GM18507 (cell line): Measurements from ENCODE around the gene COL24A1.
"Not testable (repeated sequence)": the region's sequence is repeated elsewhere in the genome, so short reads cannot be mapped to it uniquely, and the experiment has no call there.

Source experiments
- DNase-seq: peaks from one replicate; pipeline ENCODE4 v3.0.0; 2011; ENCODE audit warnings: low read depth; ENCODE audit not compliant: insufficient read length; ENCODE audit errors: extremely low spot score
- FAIRE-seq: peaks from 2 replicates; lab custom pipeline; 2011; peaks lifted over from hg19 to GRCh38; lab: Jason Lieb, UNC

The COL24A1 gene

DNA sequence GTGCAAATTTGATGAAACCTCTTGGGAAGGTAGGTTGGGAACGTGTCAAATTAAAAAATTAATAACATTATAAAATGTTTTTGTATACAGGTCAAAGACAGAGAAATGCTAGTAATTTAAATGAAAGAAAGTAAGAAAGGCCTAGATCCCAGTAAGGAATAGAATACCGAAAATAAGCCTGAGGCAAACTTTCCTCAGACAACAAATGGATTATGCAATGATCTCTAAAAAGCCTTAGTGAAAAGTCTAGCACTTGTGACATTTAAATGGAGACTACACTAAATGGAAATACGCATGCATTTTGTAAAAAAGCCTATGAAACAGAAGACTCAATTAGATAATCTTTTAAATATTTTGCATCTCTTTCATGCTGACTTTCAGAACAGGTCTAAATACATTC is 309.9 kb downstream of the COL24A1 start:
- DNase-seq, result no peak
- no peak for FAIRE-seq

DNA sequence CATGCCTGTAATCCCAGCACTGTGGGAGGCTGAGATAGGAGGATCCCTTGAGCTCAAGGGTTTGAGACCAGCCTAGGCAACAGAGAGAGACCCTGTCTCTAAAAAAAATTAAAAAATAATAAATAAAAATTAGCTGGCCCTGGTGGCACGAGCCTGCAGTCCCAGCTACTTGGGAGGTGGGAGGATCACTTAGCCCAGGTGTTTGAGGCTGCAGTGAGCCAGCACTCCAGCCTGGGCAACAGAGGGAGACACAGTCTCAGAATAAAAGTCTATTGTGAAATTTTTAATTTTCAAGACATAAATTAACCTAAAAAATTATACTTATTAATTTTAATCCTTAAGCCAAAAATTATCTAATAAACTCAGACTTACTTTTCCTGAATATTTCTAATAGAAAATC is 317.1 kb downstream of the COL24A1 start:
- FAIRE-seq, result no peak
- DNase-seq, result no peak

DNA sequence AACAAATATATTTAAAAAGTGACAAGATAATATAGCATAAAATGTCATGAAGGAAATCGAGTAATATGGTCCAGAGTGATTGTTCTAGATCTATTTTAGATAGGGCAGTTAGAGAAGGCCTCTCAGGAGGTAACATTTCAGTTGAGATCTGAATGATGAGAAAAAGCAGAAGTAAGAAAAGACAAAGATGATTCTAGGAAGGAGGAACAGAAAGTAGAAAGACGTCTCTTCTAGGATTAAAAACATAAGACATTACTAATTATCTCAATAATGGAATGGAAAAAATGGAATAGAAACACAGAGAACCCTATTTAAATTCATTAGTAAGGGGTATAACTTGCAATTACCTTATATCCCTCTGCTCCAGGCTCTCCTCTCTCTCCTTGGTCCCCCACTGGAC is 318.3 kb downstream of the COL24A1 start:
- FAIRE-seq (no peak), DNase-seq (no peak)

DNA sequence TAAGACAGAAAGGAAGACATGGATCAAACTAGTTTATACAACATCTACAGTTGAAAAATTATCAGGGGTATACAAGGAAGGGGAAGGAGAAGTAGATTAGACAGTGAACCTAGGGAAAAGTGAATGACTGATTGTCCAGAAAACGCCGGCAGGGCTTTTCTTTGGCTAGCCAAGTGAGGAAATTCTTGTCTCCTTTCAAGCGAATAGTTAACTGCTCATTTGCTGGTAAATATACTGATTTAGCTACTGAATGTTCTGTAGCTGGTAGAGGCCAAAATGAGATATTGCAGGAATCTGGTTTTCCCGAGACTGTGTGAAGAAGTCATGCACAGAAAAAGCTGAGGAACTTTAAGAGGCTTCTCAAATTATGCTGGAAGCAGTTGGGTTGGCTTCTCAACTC is 319.8 kb downstream of the COL24A1 start:
- DNase-seq, result no peak
- no peak for FAIRE-seq

DNA sequence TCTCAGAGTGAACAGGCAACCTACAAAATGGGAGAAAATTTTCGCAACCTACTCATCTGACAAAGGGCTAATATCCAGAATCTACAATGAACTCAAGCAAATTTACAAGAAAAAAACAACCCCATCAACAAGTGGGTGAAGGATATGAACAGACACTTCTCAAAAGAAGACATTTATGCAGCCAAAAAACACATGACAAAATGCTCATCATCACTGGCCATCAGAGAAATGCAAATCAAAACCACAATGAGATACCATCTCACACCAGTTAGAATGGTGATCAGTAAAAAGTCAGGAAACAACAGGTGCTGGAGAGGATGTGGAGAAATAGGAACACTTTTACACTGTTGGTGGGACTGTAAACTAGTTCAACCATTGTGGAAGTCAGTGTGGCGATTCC is 323.4 kb downstream of the COL24A1 start:
- not testable (repeated sequence) for DNase-seq, FAIRE-seq

DNA sequence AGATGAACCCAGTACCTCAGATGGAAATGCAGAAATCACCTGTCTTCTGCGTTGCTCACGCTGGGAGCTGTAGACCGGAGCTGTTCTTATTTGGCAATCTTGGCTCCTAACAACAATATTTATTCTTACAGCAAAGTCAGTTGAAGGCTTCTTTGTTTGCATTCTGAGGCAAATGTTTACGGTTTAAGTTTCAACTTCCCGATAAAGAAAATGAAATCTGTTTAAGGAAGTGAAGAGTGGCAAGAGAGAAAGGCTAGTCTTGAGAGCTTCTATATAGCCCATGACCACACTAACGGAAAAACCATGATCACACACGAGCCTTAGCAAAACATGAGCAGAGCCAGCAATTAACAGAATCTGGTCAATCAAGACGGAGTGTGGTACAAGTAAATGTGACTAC is 325.7 kb downstream of the COL24A1 start:
- DNase-seq, result no peak
- FAIRE-seq, result no peak

DNA sequence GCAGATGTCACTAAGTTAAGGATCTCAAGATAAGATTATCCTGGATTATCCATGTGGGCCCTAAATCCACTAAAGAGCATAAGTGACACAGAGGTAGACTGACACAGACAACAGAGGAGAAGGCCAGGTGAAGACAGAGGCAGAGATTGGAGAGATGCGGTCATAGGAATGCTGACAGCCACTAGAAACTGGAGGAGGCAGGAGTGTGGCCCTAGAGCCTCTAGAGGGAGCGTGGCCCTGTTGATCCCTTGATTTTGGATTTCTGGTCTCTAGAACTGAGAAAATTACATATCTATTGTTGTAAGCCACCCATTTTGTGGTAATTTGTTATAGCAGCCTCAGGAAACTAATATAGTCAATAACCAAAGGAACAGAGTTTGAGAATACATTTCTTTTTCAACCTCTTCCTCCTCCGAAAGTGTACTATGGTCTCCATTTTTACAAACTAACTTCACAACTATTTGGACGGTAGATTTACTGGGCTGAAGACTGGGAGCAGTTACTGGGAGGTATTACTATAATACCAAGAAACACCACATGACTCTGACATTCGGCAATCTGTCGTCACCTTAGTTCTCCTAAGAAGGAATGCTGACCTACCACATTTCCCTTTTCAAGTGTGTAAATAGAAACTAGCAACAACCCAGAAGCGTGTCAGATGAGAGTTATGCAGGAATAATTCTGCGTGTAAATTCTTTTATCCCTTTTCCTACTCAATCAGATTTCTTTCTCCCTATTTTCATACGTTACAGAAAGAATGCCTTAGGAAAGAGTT is 332.3 kb downstream of the COL24A1 start:
- FAIRE-seq, result no peak
- no peak for DNase-seq

DNA sequence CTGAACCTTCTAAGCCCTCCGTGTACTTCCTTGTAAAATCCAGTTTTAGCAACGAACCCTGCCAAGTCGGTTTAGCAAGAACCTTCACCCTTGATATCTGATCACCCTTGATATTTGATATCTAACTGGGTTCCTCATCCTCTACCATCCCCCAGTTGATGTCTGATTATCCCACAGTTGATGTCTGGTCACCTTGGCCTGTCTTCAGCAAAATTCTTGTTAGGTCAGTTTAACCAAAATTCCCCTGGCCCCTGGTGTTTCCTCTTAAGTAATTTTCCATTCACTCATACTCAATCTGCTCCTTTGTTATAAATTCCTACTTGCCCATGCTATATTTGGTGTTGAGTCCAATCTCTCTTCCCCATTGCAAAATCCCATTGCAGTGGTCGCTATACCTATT is 333.9 kb downstream of the COL24A1 start:
- DNase-seq (no peak), FAIRE-seq (no peak)

DNA sequence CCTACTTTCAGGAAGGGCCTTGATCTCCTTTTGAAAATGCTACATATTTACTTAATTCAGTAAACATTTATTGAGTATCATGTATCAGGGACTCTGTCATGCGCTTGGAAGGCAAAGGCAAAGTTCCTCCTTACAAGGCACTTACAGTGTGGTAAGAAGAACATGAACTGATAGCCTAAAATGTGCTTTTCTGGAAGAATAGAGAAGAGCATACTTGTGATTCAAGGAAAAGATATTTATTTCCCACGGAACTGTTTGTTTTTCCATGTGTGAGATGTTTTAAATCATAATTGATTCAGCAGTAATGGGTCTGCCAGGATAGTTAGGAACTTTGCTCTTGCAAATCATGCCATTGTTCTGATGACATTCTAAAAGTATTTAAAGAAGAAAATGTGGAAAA is 338.2 kb downstream of the COL24A1 start:
- DNase-seq (no peak), FAIRE-seq (no peak)

DNA sequence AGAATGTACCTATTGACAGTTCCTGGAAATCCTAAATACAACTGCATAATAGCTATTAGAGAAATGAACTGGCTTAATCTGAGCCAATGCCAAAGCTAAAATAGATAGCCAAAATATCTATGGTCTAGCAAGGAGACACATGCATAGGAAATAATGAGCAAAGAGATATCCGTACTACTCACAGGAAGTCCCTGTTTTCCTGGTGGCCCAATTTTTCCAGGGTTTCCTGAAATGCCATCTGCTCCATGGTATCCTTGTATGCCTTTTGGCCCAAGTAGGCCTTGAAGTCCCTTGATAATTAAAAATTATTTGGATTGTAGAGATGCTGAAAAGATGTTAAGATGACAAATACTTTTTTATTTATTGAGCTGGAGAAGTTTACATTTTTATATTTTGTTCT is 340.0 kb downstream of the COL24A1 start:
- no peak for DNase-seq
- no peak for FAIRE-seq

DNA sequence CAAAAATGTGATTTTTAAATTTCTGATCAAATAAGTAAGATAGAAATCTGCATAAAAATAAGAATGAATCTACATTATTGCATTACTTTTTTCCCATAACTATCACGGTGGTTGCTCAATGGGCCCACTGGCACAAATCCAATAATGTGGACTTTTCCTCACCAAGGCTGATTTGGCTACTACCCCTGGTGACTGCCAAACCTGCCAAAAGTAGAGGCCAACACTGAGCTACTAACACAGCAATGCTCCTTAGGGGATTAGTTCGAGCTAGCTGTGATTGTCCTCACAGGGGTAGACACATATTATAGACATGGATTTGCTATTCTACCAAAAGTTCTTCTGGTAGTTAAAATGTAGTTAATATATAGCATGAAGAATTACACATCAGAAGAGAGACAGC is 340.7 kb downstream of the COL24A1 start:
- FAIRE-seq, result no peak
- DNase-seq, result no peak

DNA sequence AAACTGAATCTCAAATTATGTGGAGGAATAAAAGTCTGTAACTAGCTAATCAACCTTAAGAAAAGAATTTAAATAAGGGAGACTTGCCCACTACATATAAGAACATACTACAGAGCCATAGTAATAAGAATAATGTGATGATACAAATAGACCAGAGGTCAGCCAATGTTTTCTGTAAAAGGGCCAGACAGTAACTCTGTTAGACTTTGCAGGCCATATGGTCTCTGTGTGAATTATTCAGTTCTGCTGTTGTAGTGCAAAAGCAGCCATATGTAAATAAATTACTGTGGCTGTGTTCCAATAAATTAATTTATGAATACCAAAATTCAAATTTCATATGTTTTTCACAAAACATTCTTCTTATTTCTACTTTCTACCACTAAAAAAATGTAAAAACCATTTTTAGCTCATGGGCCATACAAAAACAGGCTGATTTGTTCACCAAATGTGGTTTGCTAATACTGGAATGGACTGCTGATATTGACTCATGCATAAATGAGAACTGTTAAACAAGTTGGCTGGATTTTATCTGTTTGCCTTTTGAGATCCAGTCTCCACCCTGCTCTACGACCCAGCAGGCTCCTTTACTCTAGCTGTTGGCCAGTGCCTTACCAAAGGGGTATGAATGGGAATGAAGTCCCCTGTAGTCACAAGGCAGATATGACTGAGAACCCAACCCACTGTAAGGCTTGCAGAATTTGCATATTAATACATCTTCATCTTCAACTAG is 350.2 kb downstream of the COL24A1 start:
- DNase-seq (no peak), FAIRE-seq (no peak)

DNA sequence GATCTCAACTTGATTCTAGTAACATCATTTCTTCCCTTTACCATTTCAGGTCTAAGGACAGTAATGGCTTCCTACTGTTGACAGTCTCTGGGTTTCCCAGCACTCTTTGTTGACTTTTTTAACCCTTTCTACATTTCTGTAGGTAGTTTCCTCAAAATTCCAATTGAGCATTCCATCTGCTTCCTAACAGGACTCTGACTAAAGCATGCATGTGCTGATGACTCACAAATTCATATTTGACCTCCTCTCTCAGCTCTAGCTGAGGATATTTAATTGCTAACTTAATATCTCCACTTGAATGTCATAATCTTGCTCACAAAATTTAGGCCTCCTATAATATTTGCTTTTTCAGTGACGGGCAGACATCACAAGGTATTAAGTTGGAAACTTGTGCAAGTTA is 355.1 kb downstream of the COL24A1 start:
- no peak for FAIRE-seq
- no peak for DNase-seq

DNA sequence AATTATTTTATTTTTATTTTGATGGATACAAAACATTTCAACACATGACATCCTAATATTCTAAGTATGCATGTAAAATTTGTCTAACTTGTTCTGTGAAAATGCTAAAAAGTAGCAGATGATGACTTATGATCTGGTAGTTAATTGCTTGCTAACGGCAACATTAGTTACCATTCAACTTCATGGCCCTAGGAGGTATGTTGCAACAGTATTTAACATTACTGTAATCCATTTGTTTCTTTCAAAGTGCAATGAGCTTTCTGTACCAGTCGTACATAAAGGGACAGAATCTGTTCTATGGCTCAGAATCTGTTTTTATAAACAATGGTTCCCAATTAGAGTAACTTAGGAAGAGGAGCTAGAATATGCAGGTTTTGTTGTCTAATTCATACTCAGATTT is 356.8 kb downstream of the COL24A1 start:
- DNase-seq (no peak), FAIRE-seq (no peak)

DNA sequence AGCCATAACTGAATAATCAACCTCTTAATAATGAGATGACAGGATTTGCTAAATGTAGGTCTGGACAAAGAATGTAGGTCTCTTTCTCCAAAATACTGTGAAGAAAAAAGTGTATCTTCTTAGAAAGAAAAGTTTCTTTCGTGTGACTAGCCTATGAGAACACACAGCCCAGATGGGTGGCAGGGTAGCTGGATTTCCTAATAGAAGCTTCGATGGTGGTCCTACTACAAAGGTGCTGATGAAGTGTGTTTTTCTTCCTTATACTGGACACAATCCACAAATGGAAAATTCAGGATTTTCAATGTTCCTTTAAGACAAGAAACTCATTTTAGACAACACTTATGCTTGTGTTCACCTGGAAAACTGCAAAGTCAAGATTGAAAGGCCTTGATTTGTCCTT is 358.2 kb downstream of the COL24A1 start:
- FAIRE-seq, result no peak
- DNase-seq, result no peak

DNA sequence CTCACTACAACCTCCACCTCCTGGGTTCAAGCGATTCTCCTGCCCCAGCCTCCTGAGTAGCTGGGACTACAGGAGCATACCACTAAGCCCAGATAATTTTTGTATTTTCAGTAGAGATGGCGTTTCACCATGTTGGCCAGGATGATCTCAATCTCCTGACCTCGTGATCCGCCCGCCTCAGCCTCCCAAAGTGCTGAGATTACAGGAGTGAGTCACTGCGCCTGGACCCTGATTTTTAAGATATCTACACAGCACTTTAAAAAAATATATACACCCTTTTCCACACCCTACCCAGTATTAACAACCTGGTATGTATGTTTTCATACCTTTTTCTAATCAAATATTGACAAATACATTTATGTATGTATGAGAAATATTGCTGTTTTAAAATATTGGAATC is 379.6 kb downstream of the COL24A1 start:
- DNase-seq, FAIRE-seq: not testable (repeated sequence)

DNA sequence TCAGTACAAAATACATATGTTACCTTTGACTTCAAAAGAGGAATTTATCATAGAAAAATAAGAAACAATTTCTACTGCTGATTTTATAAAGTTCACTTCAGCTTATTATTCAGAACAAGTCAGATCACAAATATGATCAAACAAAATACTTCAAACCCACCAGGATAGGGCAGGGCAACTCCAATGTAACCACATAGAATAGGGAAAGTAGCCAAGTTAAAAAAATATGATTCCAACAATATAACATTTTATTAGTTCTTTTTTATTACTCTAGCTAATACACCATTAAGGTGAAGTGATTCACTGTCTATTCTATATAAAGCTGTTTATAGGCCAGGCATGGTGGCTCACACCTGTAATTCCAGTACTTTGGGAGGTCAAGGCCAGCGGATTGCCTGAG is 393.8 kb downstream of the COL24A1 start:
- no peak for DNase-seq
- no peak for FAIRE-seq

DNA sequence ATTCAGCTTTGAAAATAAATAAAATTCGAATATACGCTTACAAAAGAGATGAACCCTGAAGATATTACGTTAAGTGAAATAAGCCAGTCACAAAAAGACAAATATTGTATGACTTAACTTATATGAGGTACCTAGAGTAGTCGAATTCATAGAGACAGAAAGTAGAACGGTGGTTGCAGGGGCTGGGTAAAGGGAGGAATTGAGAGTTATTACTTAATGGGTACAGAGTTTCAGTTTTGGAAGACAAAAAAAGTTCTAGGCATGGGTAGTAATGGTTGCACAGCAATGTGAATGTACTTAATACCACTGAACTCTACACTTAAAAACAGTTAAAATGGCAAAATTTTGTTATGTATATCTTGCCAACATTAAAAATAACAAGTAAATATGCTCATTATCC is 399.7 kb downstream of the COL24A1 start:
- FAIRE-seq, result no peak
- no peak for DNase-seq

DNA sequence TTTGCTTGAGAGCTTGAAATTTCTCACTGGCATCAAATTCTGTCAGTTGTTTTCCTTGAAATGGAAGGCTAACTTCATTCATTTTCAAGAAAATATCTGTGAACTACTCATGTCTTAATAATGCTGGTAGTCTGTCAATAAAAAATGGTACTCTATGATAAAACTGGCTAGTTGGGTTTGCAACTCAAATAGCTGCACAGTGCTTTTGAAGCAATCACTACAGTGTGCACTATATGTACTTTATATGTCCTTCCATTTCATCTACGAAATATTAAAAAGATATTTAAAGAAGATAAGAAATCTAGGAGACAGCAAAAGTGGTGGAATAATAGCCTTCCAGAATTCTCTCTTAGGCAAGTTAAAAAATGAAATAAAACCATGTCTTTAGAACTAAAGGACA is 408.5 kb downstream of the COL24A1 start:
- no peak for DNase-seq
- no peak for FAIRE-seq

DNA sequence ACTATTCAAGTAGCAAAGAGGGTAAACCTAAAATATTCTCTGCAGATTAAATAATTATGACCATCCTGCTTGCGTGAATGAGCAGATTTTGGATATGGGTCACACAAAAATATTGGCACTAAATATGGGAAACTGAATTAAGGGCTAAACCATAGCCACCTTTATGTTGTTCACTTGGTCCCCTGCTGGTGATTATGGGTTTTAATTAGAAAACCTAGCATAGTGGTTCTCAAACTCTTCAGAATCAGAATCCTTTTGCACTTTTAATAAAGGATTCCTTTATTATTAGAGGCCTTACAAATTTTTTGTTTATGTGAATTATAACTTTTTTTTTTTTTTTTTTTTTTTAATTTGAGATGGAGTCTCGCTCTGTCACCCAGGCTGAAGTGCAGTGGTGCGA is 409.8 kb downstream of the COL24A1 start:
- DNase-seq (no peak), FAIRE-seq (no peak)

DNA sequence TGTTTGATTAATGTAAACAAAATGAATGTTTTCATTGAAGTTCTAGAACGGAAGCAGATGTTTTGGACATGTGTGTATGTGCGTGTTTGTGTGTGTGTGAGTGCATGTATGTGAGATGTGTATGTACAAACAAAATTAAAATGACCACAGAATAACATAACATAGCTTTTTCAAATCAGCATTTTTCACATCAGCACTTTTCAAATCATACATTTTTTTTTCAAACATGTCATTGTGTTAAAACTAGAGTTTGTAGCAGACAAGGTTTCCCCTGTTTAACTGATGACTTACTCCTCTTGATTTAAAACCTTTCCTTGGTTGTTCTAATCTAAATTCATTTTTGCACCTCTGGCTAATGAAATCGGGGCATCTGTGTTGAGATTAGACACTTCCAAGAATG is 412.8 kb downstream of the COL24A1 start:
- FAIRE-seq (no peak), DNase-seq (no peak)
